ENCODE measurements around the gene RNPEP. TPM values are rescaled to one million over a fixed set of nuclear protein-coding genes. Genes with fewer than 3 reads are reported as not detected.

The RNPEP gene
- total and polyA plus RNA-seq, 2 of the 8 experiments (the other 6 are each of a cell fraction or from before 2014, with no cell fraction given) = 34.1 to 51.1 TPM

- Histone ChIP-seq H3K27me3 (replicated peaks in 1 of 4; ENCODE audit: control insufficient read depth in 3 of 4, extremely low read depth in 1 of 4, insufficient read depth in 3 of 4, low read length in 3 of 4) (no peaks in the 10 kb centered on the region), H4K91ac (replicated peaks; ENCODE audit: insufficient read length, low read length) (no peak overlapping the region), H3K23me2 (ENCODE audit: low read depth, low read length) (no peaks in the 10 kb centered on the region; the same call in 1 of the 2 replicates), H3K4me2 (ENCODE audit: insufficient read depth in 1 of 2, low read depth in 2 of 2, low read length in 2 of 2) (no peak overlapping the region), H3K79me2 (ENCODE audit: control insufficient read depth in 1 of 2, insufficient read depth in 2 of 2, low read length in 2 of 2) (peaks cover 0 to 9% of the 10 kb centered on the region in 2 experiments; a peak in 1 of 4 replicates), H3K9ac (replicated peaks in 1 of 4; ENCODE audit: extremely low read depth in 1 of 4, low read depth in 3 of 4, low read length in 3 of 4) (no peak overlapping the region), H2BK12ac (ENCODE audit: low read depth, low read length) (no peak overlapping the region), H3K9me3 (ENCODE audit: insufficient read depth in 2 of 2, low read depth in 1 of 2, low read length in 1 of 2) (no peaks in the 10 kb centered on the region), H3K36me3 (ENCODE audit: control insufficient read depth in 2 of 4, insufficient read depth in 4 of 4, low read length in 3 of 4) (peaks cover 8 to 39% (median 16%) of the 10 kb centered on the region in 4 experiments; a peak in 7 of 8 replicates), H2BK15ac (ENCODE audit: low read length) (no peak overlapping the region), H4K8ac (ENCODE audit: extremely low read depth, insufficient read depth, low read length) (no peak overlapping the region), H2BK120ac (replicated peaks; ENCODE audit: low read depth, low read length) (no peak overlapping the region), H3K18ac (ENCODE audit: extremely low read depth, low read length) (no peak overlapping the region), H3K79me1 (ENCODE audit: low read depth, low read length) (peaks cover 3% of the 10 kb centered on the region), H2BK20ac (ENCODE audit: low read length) (no peak overlapping the region), H3K4me1 (replicated peaks in 1 of 4; ENCODE audit: control insufficient read depth in 3 of 4, insufficient read depth in 4 of 4, low read length in 3 of 4) (peaks cover 0 to 16% (median 6%) of the 10 kb centered on the region in 4 experiments; a peak in 5 of 7 replicates), H2BK5ac (ENCODE audit: low read depth, low read length) (no peak overlapping the region), H3K23ac (ENCODE audit: insufficient read length) (no peak overlapping the region), H4K20me1 (replicated peaks in 1 of 2; ENCODE audit: control insufficient read depth in 1 of 2, insufficient read depth in 2 of 2, low read length in 2 of 2) (peaks cover 2% of the 10 kb centered on the region in 2 experiments), H2AFZ (ENCODE audit: low read length) (no peak overlapping the region), H2AK5ac (ENCODE audit: low read depth, low read length) (no peak overlapping the region), H3K56ac (replicated peaks; ENCODE audit: insufficient read length, low read depth, low read length) (no peak overlapping the region), H4K5ac (ENCODE audit: insufficient read length, low read depth, low read length) (no peak overlapping the region), H3K4me3 (ENCODE audit: extremely low read depth in 1 of 4, insufficient read depth in 2 of 4, low read depth in 3 of 4, low read length in 4 of 4) (no peak overlapping the region), H3K4ac (replicated peaks; ENCODE audit: insufficient read length, low read depth, low read length) (no peak overlapping the region), H3K14ac (ENCODE audit: insufficient read length) (no peak overlapping the region), H3K27ac (ENCODE audit: low read depth, low read length) (no peak overlapping the region)
- ChIA-PET CTCF (ENCODE audit: partially characterized antibody) (interaction anchor here (1.1 to 27.9 kb wide), 6 partner anchors 8 to 108 kb away, joined by 3 to 1014 read pairs (median 4); partner anchors contain the start of gene GPR37L1), POLR2A (ENCODE audit: partially characterized antibody) (interaction anchor here (1.0 to 7.5 kb wide), 12 partner anchors 6 to 119 kb away, joined by 3 to 74 read pairs (median 4); no protein-coding TSS in a partner anchor)
- 90% methylated on average over 9 of the region's 9 CpGs; no CpG with 5 or more reads in 1 of the 2 experiments for WGBS, 2 experiments (ENCODE audit: extremely low coverage in 1 of 2, insufficient coverage in 1 of 2, insufficient read length in 1 of 2, insufficient replicate concordance in 2 of 2, low coverage in 1 of 2, low lambda C conversion rate in 2 of 2, missing lambda C conversion rate in 1 of 2)
- no peak for FAIRE-seq
- no peak for DNase-seq (ENCODE audit: low read depth in 1 of 2, low spot score in 2 of 2)
- peak; percentile 61; the same call in 1 of the 2 replicates for TF ChIP-seq POLR2AphosphoS5 (IDR thresholded peaks at IDR 0.05; ENCODE audit: low read depth, low read length)
These were observed 33.8 kb downstream of the RNPEP start for GRCh38 chr1:202016022-202016810.
